ENCODE data around the gene KRT31. TPM values are rescaled to one million over a fixed set of nuclear protein-coding genes. Genes with fewer than 3 reads are reported as not detected.

KRT31 gene
- total RNA-seq, 4 donors from 2014 or later = not detected

- Histone ChIP-seq H3K27ac (no peak overlapping the region), H3K4me1 (no peaks in the 10 kb centered on the region), H3K36me3 (no peaks in the 10 kb centered on the region), H3K27me3 (no peaks in the 10 kb centered on the region), H3K9me3 (no peaks in the 10 kb centered on the region), H3K4me3 (no peak overlapping the region)
- TF ChIP-seq CTCF (IDR thresholded peaks at IDR 0.05) = no peak
- no peak for TF ChIP-seq POLR2A (IDR thresholded peaks at IDR 0.05)
- no peak for DNase-seq
Measured at GRCh38 chr17:41413353-41413957, 16.0 kb upstream of the KRT31 start.

- no peak overlapping the region for H3K4me3 ChIP-seq
- no peak overlapping the region for H3K27ac ChIP-seq
- DNase-seq = no peak
- no peaks in the 10 kb centered on the region for H3K9me3 ChIP-seq
- no peaks in the 10 kb centered on the region for H3K4me1 ChIP-seq
- H3K27me3 ChIP-seq = no peaks in the 10 kb centered on the region
- TF ChIP-seq CTCF (IDR thresholded peaks at IDR 0.05) = no peak
- no peak for TF ChIP-seq POLR2A (IDR thresholded peaks at IDR 0.05)
- no peaks in the 10 kb centered on the region for H3K36me3 ChIP-seq
Measured at GRCh38 chr17:41411072-41411840, 13.8 kb upstream of the KRT31 start.

- H3K9me3 ChIP-seq = no peaks in the 10 kb centered on the region
- H3K36me3 ChIP-seq = no peaks in the 10 kb centered on the region
- H3K27ac ChIP-seq = no peak overlapping the region
- TF ChIP-seq POLR2A (IDR thresholded peaks at IDR 0.05) = no peak
- no peak for TF ChIP-seq CTCF (IDR thresholded peaks at IDR 0.05)
- no peak for DNase-seq
- H3K4me1 ChIP-seq = no peaks in the 10 kb centered on the region
- H3K4me3 ChIP-seq = no peak overlapping the region
- no peaks in the 10 kb centered on the region for H3K27me3 ChIP-seq
Measured at GRCh38 chr17:41407226-41407625, 9.8 kb upstream of the KRT31 start.

- H3K27me3 ChIP-seq = no peaks in the 10 kb centered on the region
- H3K27ac ChIP-seq = no peak overlapping the region
- TF ChIP-seq POLR2A (IDR thresholded peaks at IDR 0.05) (no peak), CTCF (IDR thresholded peaks at IDR 0.05) (no peak)
- H3K4me1 ChIP-seq = no peaks in the 10 kb centered on the region
- DNase-seq = no peak
- H3K4me3 ChIP-seq = no peak overlapping the region
- H3K9me3 ChIP-seq = no peaks in the 10 kb centered on the region
- no peaks in the 10 kb centered on the region for H3K36me3 ChIP-seq
Measured at GRCh38 chr17:41406205-41406604, 8.8 kb upstream of the KRT31 start.

DNA sequence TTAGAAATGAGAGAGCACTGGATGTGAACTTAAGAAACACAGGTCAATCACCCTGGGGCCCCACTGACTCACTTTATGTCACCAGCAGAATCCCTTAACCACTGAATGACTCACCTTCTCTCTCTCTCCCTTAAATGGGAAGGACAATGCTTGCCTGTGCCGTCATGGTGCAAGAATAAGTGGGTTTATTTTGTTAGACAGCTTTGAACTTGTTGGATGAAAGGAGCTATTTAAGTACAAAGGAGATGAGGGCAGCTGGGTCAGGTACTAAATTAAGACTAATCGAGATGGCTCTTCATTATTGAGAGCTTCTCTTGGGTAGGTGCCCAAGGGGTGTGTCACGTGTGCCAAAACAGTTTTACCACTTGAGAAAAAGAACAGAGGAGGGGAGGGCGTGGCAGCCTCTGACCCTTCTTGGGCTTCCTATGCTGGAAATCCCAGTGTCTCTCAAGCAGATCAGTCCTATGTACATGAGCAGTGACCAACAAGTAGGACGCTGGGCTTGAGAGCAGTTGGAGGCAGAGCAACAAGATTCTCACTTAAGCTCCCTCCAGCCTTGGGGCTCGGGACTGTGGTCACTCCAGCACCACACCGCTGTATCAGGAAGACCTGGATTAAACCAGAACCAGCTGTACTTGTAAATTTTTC lies 6.7 kb upstream of the KRT31 start:
- Histone ChIP-seq H3K4me1 (no peaks in the 10 kb centered on the region), H3K27ac (no peak overlapping the region), H3K36me3 (no peaks in the 10 kb centered on the region), H3K4me3 (no peak overlapping the region), H3K9me3 (no peaks in the 10 kb centered on the region), H3K27me3 (no peaks in the 10 kb centered on the region)
- no peak for DNase-seq
- TF ChIP-seq POLR2A (IDR thresholded peaks at IDR 0.05) (no peak), CTCF (IDR thresholded peaks at IDR 0.05) (no peak)

Measured in Peyer's patch (tissue), 4 donors.